ENCODE results near the gene OVAAL.

The OVAAL gene

GRCh38 chr1:180571060-180571831 lies 12.5 kb downstream of the OVAAL start:
- no peak for DNase-seq (ENCODE audit: low spot score)

DNA sequence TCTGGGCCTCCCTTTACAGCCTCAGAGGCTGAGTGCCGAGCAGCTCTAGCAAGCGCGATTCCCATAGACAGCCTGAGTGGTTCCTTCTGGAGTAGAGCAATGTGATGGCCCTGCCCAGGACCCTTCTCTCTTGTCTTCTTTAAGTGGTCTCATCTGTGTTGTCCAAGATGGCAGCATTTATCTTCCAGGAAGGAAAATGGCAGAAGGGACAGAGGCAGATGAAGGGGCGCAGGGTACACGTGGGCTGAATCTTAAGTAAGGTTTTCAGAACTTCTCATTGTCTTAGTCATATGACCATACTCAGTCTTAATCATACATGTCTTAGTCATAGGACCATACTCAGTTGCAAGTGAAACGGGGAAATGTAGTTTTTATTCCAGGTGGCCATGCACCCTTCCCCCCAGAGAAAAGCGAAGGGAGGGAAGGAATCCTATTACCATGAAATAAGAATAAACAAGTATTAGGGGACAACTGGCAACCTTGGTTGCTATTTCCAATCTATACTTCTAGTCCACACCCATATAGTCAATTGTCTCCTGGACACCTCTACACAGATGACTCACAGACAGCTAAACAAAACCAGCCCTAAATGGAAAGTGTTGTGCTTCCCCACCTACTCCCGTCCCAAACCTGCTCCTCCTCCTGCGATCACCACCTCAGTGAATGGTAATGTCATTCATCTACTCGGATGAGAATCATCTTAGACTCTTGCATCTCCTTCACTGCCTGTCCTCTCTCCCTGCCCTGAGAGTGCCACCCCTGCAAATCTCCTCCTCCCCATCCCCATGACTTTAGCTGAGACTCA lies 13.3 kb downstream of the OVAAL start:
- no peak for DNase-seq (ENCODE audit: low spot score)

- DNase-seq (ENCODE audit: low spot score): no peak
Observed at GRCh38 chr1:180572760-180573159, 14.0 kb downstream of the OVAAL start.

DNA sequence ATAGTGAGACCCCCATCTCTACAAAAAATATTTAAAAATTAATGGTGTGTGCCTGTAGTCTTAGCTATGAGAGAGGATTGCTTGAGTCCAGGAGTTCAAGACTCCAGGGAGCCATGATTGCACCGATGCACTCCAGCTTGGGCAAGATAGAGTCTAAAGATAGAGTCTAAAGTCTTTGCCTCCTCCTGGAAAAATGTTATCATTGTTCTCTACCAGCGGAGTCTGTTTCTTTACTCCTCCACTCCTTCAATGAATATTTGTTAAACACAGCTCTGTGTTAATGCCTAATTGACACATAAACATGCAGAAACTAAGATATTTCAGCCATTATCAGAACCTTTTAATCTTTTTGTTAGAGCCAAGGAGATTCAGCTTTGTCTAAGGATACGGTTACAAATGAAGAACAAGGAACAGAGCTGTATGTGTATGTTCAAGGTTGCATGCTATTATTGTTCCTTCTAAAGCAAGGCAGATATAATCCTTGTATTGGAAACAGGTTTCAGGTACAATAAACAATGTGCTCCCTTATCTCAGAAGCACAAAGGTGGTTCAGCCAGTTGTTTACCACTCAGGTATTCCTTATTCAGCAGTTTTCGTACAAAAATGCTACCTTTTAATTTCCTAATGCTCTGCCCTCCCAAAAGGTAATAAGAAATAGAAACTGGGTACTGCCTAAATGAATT lies 15.4 kb downstream of the OVAAL start:
- DNase-seq (ENCODE audit: low spot score): no peak

DNA sequence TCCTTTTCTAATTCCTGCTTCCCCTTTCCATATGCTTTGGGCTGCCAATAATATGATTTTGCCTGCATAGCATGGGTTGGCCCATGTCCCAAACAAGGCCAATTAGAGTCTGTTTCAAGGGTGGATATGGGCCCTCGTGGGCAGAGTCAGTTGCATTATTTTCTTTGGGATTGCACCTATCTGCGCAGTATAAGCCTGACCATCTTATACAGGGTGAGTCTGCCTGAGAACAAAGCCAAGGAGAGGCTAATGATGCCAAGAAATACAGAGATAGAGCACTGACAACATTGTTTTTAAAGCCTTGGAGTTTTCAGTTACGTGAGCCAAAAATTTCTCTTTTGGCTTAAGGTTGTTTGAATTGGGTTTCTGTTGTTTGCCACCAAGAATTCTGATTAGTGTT lies 18.6 kb downstream of the OVAAL start:
- DNase-seq (ENCODE audit: low spot score): no peak

DNA sequence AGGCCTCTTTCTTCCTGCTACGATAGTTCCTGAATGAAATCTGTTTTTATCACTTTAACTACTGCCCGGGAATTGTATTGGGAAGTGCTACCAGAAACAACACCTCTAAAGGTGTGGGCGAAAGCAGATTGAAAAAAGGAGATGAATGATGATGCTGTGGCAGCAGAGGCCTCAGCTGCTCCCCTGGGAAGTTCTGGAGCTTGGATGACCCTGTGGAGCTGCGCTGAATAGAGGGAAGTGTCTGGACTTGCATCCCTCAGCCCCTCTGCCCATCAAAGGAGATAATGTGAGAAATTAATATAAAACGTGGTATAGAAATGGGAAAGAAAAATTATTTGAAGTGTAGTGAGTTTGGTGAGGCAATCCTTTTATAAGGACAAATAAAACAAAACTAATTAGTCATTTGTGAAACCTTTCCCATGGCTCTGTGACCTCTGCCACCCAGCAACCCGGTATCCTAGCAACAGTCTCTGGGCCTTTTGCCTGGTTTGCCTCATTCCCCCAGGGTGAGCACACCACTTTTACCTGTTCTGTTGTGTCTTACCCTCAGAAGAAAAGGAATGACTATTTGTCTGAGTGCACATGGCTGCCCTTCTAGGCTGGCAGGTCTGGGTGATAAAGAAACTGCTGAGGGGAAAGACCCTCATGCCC lies 21.3 kb downstream of the OVAAL start:
- DNase-seq (ENCODE audit: low spot score): no peak

DNA sequence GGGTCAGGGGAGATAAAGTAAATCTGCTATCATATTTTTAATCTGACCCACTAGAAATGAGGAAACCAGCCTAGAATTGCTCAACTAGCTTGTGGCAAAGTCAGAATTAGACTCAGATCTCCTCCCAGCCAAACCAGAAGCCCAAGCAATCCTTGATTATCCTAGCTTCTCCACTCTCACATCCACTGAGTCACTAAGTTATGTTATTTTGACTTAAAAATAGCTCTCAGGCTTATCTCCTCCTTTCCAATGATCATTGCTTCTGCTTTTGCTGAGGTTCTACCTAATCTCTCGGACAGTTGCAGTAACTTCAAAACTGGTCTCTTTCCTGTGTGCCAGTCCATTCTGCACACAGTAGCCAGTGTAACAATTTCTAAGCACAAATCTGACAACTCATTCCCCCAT lies 22.9 kb downstream of the OVAAL start:
- DNase-seq (ENCODE audit: low spot score): no peak

DNA sequence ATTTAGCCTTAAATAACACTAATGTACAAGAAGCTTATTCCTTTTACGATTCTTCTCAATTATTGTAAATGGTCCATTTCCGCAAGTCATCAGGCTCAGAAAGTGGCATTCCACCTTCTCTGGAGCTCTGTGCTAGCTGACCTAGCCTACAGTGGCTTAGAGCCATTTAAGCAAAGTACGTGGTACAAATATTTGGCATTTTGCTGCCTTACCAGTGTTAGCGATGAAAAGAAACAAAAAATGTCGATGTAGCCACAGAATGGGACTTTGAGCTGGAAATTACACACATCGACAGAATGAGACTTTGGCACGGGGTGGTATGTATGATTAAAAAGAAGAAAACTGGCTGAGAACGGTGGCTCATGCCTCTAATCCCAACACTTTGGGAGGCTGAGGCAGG lies 26.1 kb downstream of the OVAAL start:
- no peak for DNase-seq (ENCODE audit: low spot score)

GRCh38 chr1:180585994-180586359 lies 27.2 kb downstream of the OVAAL start:
- no peak for DNase-seq (ENCODE audit: low spot score)

DNA sequence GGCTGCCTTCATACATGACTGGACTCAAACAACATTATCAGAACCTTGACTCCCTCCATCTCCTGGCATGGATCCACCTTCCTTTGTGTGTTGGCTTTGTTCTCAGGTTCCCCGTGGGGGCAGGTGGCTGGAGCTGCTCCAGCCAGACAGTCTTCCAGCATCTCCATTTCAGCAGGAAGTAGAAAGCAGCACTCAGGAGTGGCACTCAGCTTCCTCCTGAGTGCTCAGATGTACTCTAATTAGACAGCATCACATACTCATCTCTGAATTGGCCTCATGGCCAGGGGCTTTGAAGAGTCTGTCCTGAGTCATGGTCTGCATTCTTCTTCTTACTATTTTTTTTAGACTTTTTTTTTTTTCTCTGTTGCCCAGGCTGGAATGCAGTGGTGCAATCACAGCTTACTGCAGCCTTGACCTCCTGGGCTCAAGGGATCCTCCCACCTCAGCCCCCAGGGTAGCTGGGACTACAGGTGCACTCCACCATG lies 27.9 kb downstream of the OVAAL start:
- no peak for DNase-seq (ENCODE audit: low spot score)

DNA sequence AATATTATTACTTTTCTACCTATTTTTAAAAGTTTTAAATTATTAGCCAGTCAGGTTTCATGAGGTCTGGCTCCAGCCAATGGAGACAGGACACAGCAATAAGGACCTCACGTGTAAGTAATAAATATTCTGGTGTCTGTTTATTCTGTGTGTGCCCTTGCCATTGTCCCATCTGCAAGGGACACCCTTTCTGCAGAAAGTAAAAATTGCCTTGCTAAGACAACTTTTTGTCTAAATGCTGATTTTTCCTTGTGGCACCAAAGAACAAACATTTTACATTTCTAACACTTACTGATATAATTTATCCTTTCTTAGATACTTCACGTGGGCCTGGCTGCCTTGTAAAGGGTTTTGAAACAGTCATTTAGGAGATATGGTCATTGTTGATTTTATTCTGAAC lies 29.4 kb downstream of the OVAAL start:
- DNase-seq (ENCODE audit: low spot score): no peak

GRCh38 chr1:180590889-180591288 lies 32.1 kb downstream of the OVAAL start:
- no peak for DNase-seq (ENCODE audit: low spot score)

GRCh38 chr1:180593382-180593781 lies 34.6 kb downstream of the OVAAL start:
- no peak for DNase-seq (ENCODE audit: low spot score)

DNA sequence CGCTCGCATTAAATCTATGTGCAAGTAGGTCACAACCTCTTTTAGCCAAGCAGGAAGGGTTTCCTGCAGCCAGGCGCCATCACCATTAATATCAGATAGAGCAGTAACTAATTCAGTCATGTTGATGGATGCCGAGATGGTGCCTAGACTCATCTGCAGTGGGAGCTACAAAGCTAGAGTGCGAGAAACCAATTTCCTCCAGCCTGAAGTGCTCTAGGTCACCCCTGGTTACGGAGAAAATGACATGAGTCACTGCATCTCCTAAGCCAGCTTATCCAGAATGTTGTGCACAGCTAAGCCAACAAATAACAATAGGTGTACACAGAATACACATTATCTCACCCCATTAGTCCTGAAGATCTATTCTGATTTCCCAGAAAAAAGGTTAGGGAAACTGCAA lies 36.0 kb downstream of the OVAAL start:
- no peak for DNase-seq (ENCODE audit: low spot score)

DNA sequence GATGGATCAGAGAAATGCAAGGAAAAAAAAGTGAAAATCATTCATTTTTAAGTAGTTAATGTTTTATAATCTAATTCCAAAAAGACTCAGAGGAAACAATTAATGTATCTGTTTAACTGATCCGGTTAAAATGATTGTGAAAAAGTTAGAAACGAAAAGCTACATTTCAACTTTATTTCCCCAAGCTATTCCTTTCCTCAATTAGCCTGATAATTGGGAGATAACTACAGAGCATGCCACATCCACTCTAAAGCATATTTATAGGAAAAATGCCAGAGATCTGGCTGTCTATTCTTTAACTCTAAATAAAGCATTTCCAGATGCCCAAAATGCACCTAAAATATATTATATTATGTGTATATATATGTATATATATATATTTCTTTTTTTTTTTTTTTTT lies 37.2 kb downstream of the OVAAL start:
- DNase-seq (ENCODE audit: low spot score): no peak

DNA sequence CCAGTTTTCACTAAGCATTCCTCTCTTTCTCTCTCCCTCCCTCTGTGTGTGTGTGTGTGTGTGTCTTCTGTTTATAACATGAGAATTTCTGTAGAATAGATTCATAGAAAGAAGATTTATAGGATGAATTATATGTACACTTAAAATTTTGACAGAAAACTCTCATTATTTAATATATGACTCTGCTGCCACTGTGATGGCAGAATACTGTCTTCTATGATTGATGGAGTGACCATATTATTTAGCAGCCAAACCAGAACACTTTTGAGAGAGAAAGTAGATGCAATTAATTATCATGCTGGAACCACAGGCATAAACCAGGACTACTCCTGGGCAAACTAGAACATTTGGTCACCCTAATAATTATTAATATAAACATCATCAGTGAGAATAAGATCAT lies 38.8 kb downstream of the OVAAL start:
- DNase-seq (ENCODE audit: low spot score): no peak

GRCh38 chr1:180598333-180598974 lies 39.7 kb downstream of the OVAAL start:
- no peak for DNase-seq (ENCODE audit: low spot score)

- no peak for DNase-seq (ENCODE audit: low spot score)
Observed at GRCh38 chr1:180600343-180600742, 41.6 kb downstream of the OVAAL start.

DNA sequence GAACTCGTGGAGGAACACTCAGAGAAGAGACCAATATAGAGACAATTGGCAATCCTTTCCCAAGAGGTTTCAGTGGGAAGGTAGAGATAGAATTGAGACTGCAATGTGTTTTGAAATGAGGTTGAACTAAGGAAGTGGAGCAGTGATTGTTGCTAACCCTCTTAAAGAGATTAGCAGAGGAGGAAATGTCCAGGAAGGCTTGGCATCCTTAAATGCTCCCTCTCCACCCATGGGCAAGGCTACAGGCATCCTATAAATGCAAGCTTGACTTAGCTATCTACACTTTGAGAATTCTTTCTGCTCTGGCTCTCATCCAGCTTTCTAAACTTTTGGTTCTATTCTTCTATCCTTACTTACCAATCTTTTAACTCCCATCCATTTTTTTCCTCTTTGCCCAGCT lies 42.7 kb downstream of the OVAAL start:
- DNase-seq (ENCODE audit: low spot score): no peak

- no peak for DNase-seq (ENCODE audit: low spot score)
Observed at GRCh38 chr1:180603223-180603849, 44.6 kb downstream of the OVAAL start.

DNA sequence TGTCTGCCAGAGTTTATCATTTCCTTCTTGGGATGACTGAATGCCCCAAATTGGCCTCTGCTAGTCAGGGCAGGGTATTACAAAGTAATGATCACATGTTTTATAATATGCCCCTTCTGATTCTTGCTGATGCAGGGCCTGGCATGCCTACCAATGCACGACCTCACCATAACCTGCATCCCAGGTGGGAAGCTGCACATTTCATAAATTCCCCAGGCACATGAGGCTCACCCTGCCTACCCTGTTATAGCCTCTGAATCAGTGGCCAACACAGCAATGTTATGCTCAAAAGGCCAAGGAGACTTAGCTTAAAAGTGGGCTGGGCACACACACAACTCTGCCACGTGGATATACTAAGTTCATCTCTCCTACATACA lies 45.1 kb downstream of the OVAAL start:
- no peak for DNase-seq (ENCODE audit: low spot score)
